Tibial nerve (tissue), 3 donors: ENCODE data around the gene NT5M.

Experiments used
- POLR2A ChIP-seq, 2 donors: fragments of 450-650 bp; IDR thresholded peaks; one replicate each; pipeline ENCODE4 v1.6.1; 2017; ENCODE audit warnings: antibody characterized with exemption in 2 of 2, mild to moderate bottlenecking in 2 of 2, moderate library complexity in 2 of 2
- TF ChIP-seq, protein P1 (sequence below), 5 experiments: fragments of 200-600 bp in 3 of 5; fragments of 450-650 bp in 2 of 5; sonication (generic) in 3 of 5; IDR thresholded peaks; one replicate each; pipeline ENCODE4 v1.5.1; 2016 to 2019; ENCODE audit warnings: antibody characterized with exemption in 5 of 5, mild to moderate bottlenecking in 3 of 5, moderate library complexity in 2 of 5

DNA sequence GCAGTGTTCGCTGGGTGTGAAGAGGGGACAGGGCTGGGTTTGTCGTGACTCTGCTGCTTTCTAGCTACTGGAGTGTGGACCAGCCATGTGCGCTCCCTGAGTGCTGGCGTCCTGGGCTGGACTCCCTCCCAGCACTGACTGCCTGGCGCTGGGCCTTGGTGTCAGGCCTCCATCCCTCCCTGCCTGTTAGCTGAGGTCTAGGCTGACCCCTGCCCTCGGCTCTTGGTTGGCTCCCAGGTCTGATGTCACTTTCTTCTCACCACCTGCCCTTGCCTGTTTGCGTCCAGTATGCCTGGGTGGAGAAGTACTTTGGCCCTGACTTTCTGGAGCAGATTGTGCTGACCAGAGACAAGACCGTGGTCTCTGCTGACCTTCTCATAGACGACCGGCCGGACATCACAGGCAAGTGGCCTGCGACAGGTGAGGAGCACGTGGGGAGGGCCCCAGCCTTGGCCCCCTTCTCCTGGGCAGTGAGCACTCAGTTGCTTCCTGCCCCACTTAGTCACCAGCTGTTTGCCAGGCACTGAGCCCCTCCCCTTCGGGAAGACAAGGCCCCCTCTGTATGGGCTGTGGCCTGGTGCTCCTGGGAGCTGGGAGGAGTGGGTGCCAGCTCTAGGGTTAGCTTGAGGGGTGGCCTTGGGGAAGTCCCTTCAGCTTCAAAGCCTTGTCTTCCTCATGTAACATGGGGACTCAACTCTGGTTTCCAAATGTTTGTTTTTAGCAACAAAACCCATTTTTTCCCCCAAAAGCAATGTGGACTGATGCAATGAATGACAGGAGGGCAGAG is 41.5 kb downstream of the NT5M start:
- TF ChIP-seq, protein P1, sequence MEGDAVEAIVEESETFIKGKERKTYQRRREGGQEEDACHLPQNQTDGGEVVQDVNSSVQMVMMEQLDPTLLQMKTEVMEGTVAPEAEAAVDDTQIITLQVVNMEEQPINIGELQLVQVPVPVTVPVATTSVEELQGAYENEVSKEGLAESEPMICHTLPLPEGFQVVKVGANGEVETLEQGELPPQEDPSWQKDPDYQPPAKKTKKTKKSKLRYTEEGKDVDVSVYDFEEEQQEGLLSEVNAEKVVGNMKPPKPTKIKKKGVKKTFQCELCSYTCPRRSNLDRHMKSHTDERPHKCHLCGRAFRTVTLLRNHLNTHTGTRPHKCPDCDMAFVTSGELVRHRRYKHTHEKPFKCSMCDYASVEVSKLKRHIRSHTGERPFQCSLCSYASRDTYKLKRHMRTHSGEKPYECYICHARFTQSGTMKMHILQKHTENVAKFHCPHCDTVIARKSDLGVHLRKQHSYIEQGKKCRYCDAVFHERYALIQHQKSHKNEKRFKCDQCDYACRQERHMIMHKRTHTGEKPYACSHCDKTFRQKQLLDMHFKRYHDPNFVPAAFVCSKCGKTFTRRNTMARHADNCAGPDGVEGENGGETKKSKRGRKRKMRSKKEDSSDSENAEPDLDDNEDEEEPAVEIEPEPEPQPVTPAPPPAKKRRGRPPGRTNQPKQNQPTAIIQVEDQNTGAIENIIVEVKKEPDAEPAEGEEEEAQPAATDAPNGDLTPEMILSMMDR (IDR thresholded peaks at IDR 0.05) = no peak
- no peak for TF ChIP-seq POLR2A (IDR thresholded peaks at IDR 0.05)
